Uterus (tissue), 2 donors: ENCODE results near the gene NCKAP1.

Source experiments
- CTCF ChIP-seq, 4 experiments: fragments of 200-600 bp in 2 of 4; fragments of 450-650 bp in 2 of 4; sonication (generic) in 2 of 4; IDR thresholded peaks; one replicate each; pipeline ENCODE4 v1.5.1; 2016 to 2019; ENCODE audit warnings: antibody characterized with exemption in 4 of 4, mild to moderate bottlenecking in 2 of 4, moderate library complexity in 1 of 4
- POLR2A ChIP-seq, 2 donors: fragments of 450-650 bp; IDR thresholded peaks; one replicate each; pipeline ENCODE4 v1.6.1; 2016; ENCODE audit warnings: antibody characterized with exemption in 2 of 2, mild to moderate bottlenecking in 1 of 2, moderate library complexity in 1 of 2

GRCh38 chr2:183079139-183079775 lies 41.0 kb upstream of the NCKAP1 start:
- TF ChIP-seq CTCF (IDR thresholded peaks at IDR 0.05) (no peak), POLR2A (IDR thresholded peaks at IDR 0.05) (no peak)
